Activated CD4-positive, alpha-beta T cell treated with anti-CD3 and anti-CD28 coated beads, Interleukin-2, amount 10 ng/mL, durations not matched to agents 7 days and 5 days (primary cell): ENCODE measurements around the gene ABCG4. TPM values are rescaled to one million over a fixed set of nuclear protein-coding genes. Genes with fewer than 3 reads are reported as not detected.

Source experiments
- CTCF ChIA-PET: fragments of 350-600 bp; sonication (Branson Sonifier 250); formaldehyde crosslinking; loops from one replicate; lab custom pipeline; 2021; ENCODE audit warnings: antibody characterized with exemption; lab: Charles Lee
- POLR2A ChIA-PET: fragments of 350-600 bp; sonication (Branson Sonifier 250); formaldehyde crosslinking; loops from one replicate; lab custom pipeline; 2021; ENCODE audit warnings: antibody characterized with exemption; lab: Charles Lee
- DNase-seq: peaks from one replicate; pipeline ENCODE4 v3.0.0-alpha.2; 2020
- H3K27ac Mint-ChIP-seq: one replicate; pipeline ENCODE4 v1.8.0; 2021; ENCODE audit warnings: mild to moderate bottlenecking, moderate library complexity, mixed read lengths
- H3K27me3 Mint-ChIP-seq: one replicate; pipeline ENCODE4 v1.8.0; 2021; ENCODE audit warnings: mixed read lengths
- H3K36me3 Mint-ChIP-seq: one replicate; pipeline ENCODE4 v1.8.0; 2021; ENCODE audit warnings: low read depth, mixed read lengths
- H3K4me1 Mint-ChIP-seq: one replicate; pipeline ENCODE4 v1.8.0; 2021; ENCODE audit warnings: mixed read lengths
- H3K4me3 Mint-ChIP-seq: one replicate; pipeline ENCODE4 v1.8.0; 2021; ENCODE audit warnings: mild to moderate bottlenecking, moderate library complexity, mixed read lengths
- H3K9me3 Mint-ChIP-seq: one replicate; pipeline ENCODE4 v1.8.0; 2021; ENCODE audit warnings: mixed read lengths
- total RNA-seq, 2 experiments: library from RNA; stranded (reverse); gene quantifications; one replicate each; pipeline ENCODE4 v1.2.3, GENCODE V29; 2021

ABCG4 gene
- total RNA-seq, 2 experiments from 2014 or later, result 0.15 TPM; not detected in 1

GRCh38 chr11:119108146-119108856, 40.6 kb upstream of the ABCG4 start:
- ChIA-PET POLR2A (no interaction called here), CTCF (interaction anchor here (0.6 to 2.6 kb wide), 12 partner anchors 10 to 89 kb away, joined by 3 to 8 read pairs (median 3); partner anchors contain the start of genes HINFP, HMBS and NLRX1)
- peak overlapping the region; percentile 89 for H3K27ac Mint-ChIP-seq
- peaks cover 52% of the 10 kb centered on the region for H3K4me1 Mint-ChIP-seq
- no peaks in the 10 kb centered on the region for H3K9me3 Mint-ChIP-seq
- H3K36me3 Mint-ChIP-seq, result peaks cover 44% of the 10 kb centered on the region
- peak; percentile 59 for DNase-seq
- H3K27me3 Mint-ChIP-seq, result no peaks in the 10 kb centered on the region
- H3K4me3 Mint-ChIP-seq, result peak overlapping the region; percentile 92

- H3K27me3 Mint-ChIP-seq, result no peaks in the 10 kb centered on the region
- DNase-seq, result no peak
- no peaks in the 10 kb centered on the region for H3K9me3 Mint-ChIP-seq
- H3K4me3 Mint-ChIP-seq, result peak overlapping the region; percentile 92
- H3K36me3 Mint-ChIP-seq, result peaks cover 49% of the 10 kb centered on the region
- H3K27ac Mint-ChIP-seq, result peak overlapping the region; percentile 89
- POLR2A ChIA-PET, result no interaction called here
- CTCF ChIA-PET, result interaction anchor here (0.6 to 2.6 kb wide), 12 partner anchors 9 to 158 kb away, joined by 3 to 8 read pairs (median 3); partner anchors contain the start of genes HINFP, HMBS and NLRX1
- H3K4me1 Mint-ChIP-seq, result peaks cover 55% of the 10 kb centered on the region
Observed at GRCh38 chr11:119108857-119109221, 40.0 kb upstream of the ABCG4 start.

- Mint-ChIP-seq H3K4me1 (peaks cover 58% of the 10 kb centered on the region), H3K27ac (peak overlapping the region; percentile 1), H3K27me3 (no peaks in the 10 kb centered on the region), H3K9me3 (no peaks in the 10 kb centered on the region), H3K36me3 (peaks cover 55% of the 10 kb centered on the region), H3K4me3 (peak overlapping the region; percentile 92)
- POLR2A ChIA-PET, result no interaction called here
- CTCF ChIA-PET, result interaction anchor here (0.5 to 2.6 kb wide), 7 partner anchors 8 to 999 kb away, joined by 3 to 8 read pairs (median 4); partner anchors contain the start of genes HINFP and NLRX1
- DNase-seq, result no peak
Observed at GRCh38 chr11:119109843-119110242, 39.0 kb upstream of the ABCG4 start.

- H3K27me3 Mint-ChIP-seq, result no peaks in the 10 kb centered on the region
- peaks cover 59% of the 10 kb centered on the region for H3K36me3 Mint-ChIP-seq
- POLR2A ChIA-PET, result no interaction called here
- no peak overlapping the region for H3K4me3 Mint-ChIP-seq
- H3K4me1 Mint-ChIP-seq, result peaks cover 59% of the 10 kb centered on the region
- H3K9me3 Mint-ChIP-seq, result no peaks in the 10 kb centered on the region
- CTCF ChIA-PET, result interaction anchor here (0.5 to 2.6 kb wide), 2 partner anchors 8 to 272 kb away, joined by 3 to 8 read pairs; no protein-coding TSS in a partner anchor
- peak overlapping the region; percentile 1 for H3K27ac Mint-ChIP-seq
- DNase-seq, result no peak
Observed at GRCh38 chr11:119110439-119110838, 38.4 kb upstream of the ABCG4 start.

- Mint-ChIP-seq H3K27me3 (no peaks in the 10 kb centered on the region), H3K4me1 (peaks cover 57% of the 10 kb centered on the region), H3K9me3 (no peaks in the 10 kb centered on the region), H3K27ac (peak overlapping the region; percentile 46), H3K36me3 (peaks cover 67% of the 10 kb centered on the region), H3K4me3 (no peak overlapping the region)
- ChIA-PET POLR2A (no interaction called here), CTCF (interaction anchor here (0.7 to 2.1 kb wide), 5 partner anchors 10 to 211 kb away, joined by 3 to 5 read pairs (median 4); partner anchors contain the start of genes DPAGT1 and HYOU1)
- no peak for DNase-seq
Observed at GRCh38 chr11:119111361-119111925, 37.4 kb upstream of the ABCG4 start.

- peaks cover 57% of the 10 kb centered on the region for H3K4me1 Mint-ChIP-seq
Observed at GRCh38 chr11:119112314-119113020, 36.4 kb upstream of the ABCG4 start.

GRCh38 chr11:119113716-119114115, 35.1 kb upstream of the ABCG4 start:
- Mint-ChIP-seq H3K4me1 (peaks cover 51% of the 10 kb centered on the region), H3K4me3 (no peak overlapping the region), H3K9me3 (no peaks in the 10 kb centered on the region), H3K36me3 (peaks cover 79% of the 10 kb centered on the region), H3K27me3 (no peaks in the 10 kb centered on the region), H3K27ac (no peak overlapping the region)
- DNase-seq, result no peak
- CTCF ChIA-PET, result no interaction called here
- POLR2A ChIA-PET, result no interaction called here

More at GRCh38 chr11:119112314-119113020, 36.4 kb upstream of the ABCG4 start:
- DNase-seq, result no peak
- H3K4me3 Mint-ChIP-seq, result no peak overlapping the region
- POLR2A ChIA-PET, result no interaction called here
- H3K9me3 Mint-ChIP-seq, result no peaks in the 10 kb centered on the region
- no peaks in the 10 kb centered on the region for H3K27me3 Mint-ChIP-seq
- peaks cover 76% of the 10 kb centered on the region for H3K36me3 Mint-ChIP-seq
- H3K27ac Mint-ChIP-seq, result no peak overlapping the region
- CTCF ChIA-PET, result interaction anchor here (0.8 to 2.1 kb wide), 6 partner anchors 9 to 210 kb away, joined by 3 to 5 read pairs (median 4); partner anchors contain the start of genes DPAGT1, HINFP and HYOU1

- Mint-ChIP-seq H3K36me3 (peaks cover 76% of the 10 kb centered on the region), H3K9me3 (no peaks in the 10 kb centered on the region), H3K4me1 (peaks cover 45% of the 10 kb centered on the region), H3K27me3 (no peaks in the 10 kb centered on the region), H3K27ac (peak overlapping the region; percentile 46), H3K4me3 (no peak overlapping the region)
- POLR2A ChIA-PET, result no interaction called here
- no peak for DNase-seq
- CTCF ChIA-PET, result interaction anchor here (1.3 kb wide), 1 partner anchor 242 kb away, joined by 4 read pairs; no protein-coding TSS in a partner anchor
Observed at GRCh38 chr11:119114351-119114750, 34.5 kb upstream of the ABCG4 start.

GRCh38 chr11:119115484-119116234, 33.2 kb upstream of the ABCG4 start:
- peak overlapping the region; percentile 65 for H3K4me3 Mint-ChIP-seq
- H3K27me3 Mint-ChIP-seq, result no peaks in the 10 kb centered on the region
- no peaks in the 10 kb centered on the region for H3K9me3 Mint-ChIP-seq
- H3K27ac Mint-ChIP-seq, result peak overlapping the region; percentile 96
- peaks cover 39% of the 10 kb centered on the region for H3K4me1 Mint-ChIP-seq
- peaks cover 68% of the 10 kb centered on the region for H3K36me3 Mint-ChIP-seq
- peak; percentile 51 for DNase-seq
- POLR2A ChIA-PET, result no interaction called here
- CTCF ChIA-PET, result interaction anchor here (0.6 to 2.1 kb wide), 7 partner anchors 9 to 241 kb away, joined by 3 to 8 read pairs (median 3); partner anchors contain the start of gene C2CD2L

- CTCF ChIA-PET, result interaction anchor here (0.6 to 2.1 kb wide), 6 partner anchors 10 to 207 kb away, joined by 3 to 8 read pairs (median 3); partner anchors contain the start of gene C2CD2L
- Mint-ChIP-seq H3K36me3 (peaks cover 62% of the 10 kb centered on the region), H3K4me1 (peaks cover 43% of the 10 kb centered on the region), H3K27me3 (no peaks in the 10 kb centered on the region), H3K27ac (peak overlapping the region; percentile 96), H3K9me3 (no peaks in the 10 kb centered on the region), H3K4me3 (peak overlapping the region; percentile 65)
- POLR2A ChIA-PET, result no interaction called here
- DNase-seq, result no peak
Observed at GRCh38 chr11:119116235-119116594, 32.6 kb upstream of the ABCG4 start.

- ChIA-PET CTCF (interaction anchor here (0.5 to 2.1 kb wide), 4 partner anchors 10 to 52 kb away, joined by 3 to 8 read pairs (median 4); partner anchors contain the start of gene C2CD2L), POLR2A (no interaction called here)
- no peak overlapping the region for H3K4me3 Mint-ChIP-seq
Observed at GRCh38 chr11:119116601-119117000, 32.3 kb upstream of the ABCG4 start.

More at GRCh38 chr11:119116601-119117000, 32.3 kb upstream of the ABCG4 start:
- H3K27me3 Mint-ChIP-seq, result no peaks in the 10 kb centered on the region
- H3K9me3 Mint-ChIP-seq, result no peaks in the 10 kb centered on the region
- peaks cover 43% of the 10 kb centered on the region for H3K4me1 Mint-ChIP-seq
- peaks cover 58% of the 10 kb centered on the region for H3K36me3 Mint-ChIP-seq
- peak overlapping the region; percentile 96 for H3K27ac Mint-ChIP-seq
- no peak for DNase-seq
